Natural killer cell (primary cell): ENCODE measurements around the gene PCDH1. TPM values are rescaled to one million over a fixed set of nuclear protein-coding genes. Genes with fewer than 3 reads are reported as not detected.
A peak's percentile ranks its signal among the peaks of the same experiment; 100 is the strongest.

Experiments used
- ATAC-seq, 3 donors: fragments of 150-1000 bp in 2 of 3; fragments of 200-7000 bp in 1 of 3; cut with Tn5 transposase; 1 replicate in 1 of 3; 2 replicates in 2 of 3; pipeline ENCODE4 v1.10.0; 2021; ENCODE audit warnings: mild to moderate bottlenecking in 2 of 3, moderate library complexity in 2 of 3
- DNase-seq, 2 donors: peaks; one replicate each; pipeline versions ENCODE4 v3.0.0 to v3.0.0-alpha.2; 2013 to 2021; ENCODE audit warnings: mixed read lengths in 1 of 2
- H3K27ac ChIP-seq: one replicate; pipeline ENCODE4 v1.5.1; 2013; ENCODE audit warnings: mild to moderate bottlenecking, low read length
- H3K27me3 ChIP-seq: one replicate; pipeline ENCODE4 v1.6.1; 2013; ENCODE audit warnings: low read length; ENCODE audit not compliant: control insufficient read depth, insufficient read depth
- H3K36me3 ChIP-seq: one replicate; pipeline ENCODE4 v1.6.1; 2013; ENCODE audit warnings: low read length; ENCODE audit not compliant: control insufficient read depth, insufficient read depth
- H3K4me1 ChIP-seq: one replicate; pipeline ENCODE4 v1.6.1; 2013; ENCODE audit warnings: low read length; ENCODE audit not compliant: control insufficient read depth, insufficient read depth
- H3K4me3 ChIP-seq: one replicate; pipeline ENCODE4 v1.5.1; 2013; ENCODE audit warnings: low read length
- H3K9me3 ChIP-seq: one replicate; pipeline ENCODE4 v1.6.1; 2013; ENCODE audit warnings: low read length; ENCODE audit not compliant: control insufficient read depth, insufficient read depth
- H3K27ac Mint-ChIP-seq, 2 donors: one replicate each; pipeline ENCODE4 v1.8.0; 2022; ENCODE audit warnings: mild to moderate bottlenecking in 2 of 2, mixed read lengths in 2 of 2, moderate library complexity in 1 of 2
- H3K27me3 Mint-ChIP-seq, 2 donors: one replicate each; pipeline ENCODE4 v1.8.0; 2022; ENCODE audit warnings: low read depth in 2 of 2, mixed read lengths in 2 of 2
- H3K36me3 Mint-ChIP-seq: one replicate; pipeline ENCODE4 v1.8.0; 2022; ENCODE audit warnings: mixed read lengths
- H3K4me1 Mint-ChIP-seq, 2 donors: one replicate each; pipeline ENCODE4 v1.8.0; 2022; ENCODE audit warnings: mixed read lengths in 2 of 2
- H3K4me3 Mint-ChIP-seq: one replicate; pipeline ENCODE4 v1.8.0; 2022; ENCODE audit warnings: mild to moderate bottlenecking, moderate library complexity, mixed read lengths
- H3K9me3 Mint-ChIP-seq, 2 donors: one replicate each; pipeline ENCODE4 v1.8.0; 2022; ENCODE audit warnings: mixed read lengths in 2 of 2
- CTCF ChIP-seq: fragments of 200-600 bp; IDR thresholded peaks from one replicate; pipeline ENCODE4 v1.8.0; 2022; ENCODE audit warnings: antibody characterized with exemption
- WGBS: methylation state at CpG from one replicate; pipeline ENCODE4 v1.1.7; 2013; ENCODE audit warnings: missing lambda C conversion rate; ENCODE audit not compliant: insufficient coverage; 5-methylcytosine and 5-hydroxymethylcytosine counted together
- intact Hi-C: fragments of 100-400 bp; cut with micrococcal nuclease; formaldehyde crosslinking; loops from one replicate; pipeline ENCODE4 v1.14.2; 2022
- total RNA-seq, 4 donors: library from RNA; stranded (reverse); fragments of 120-200 nt in 1 of 4; gene quantifications; one replicate each; pipeline versions ENCODE4 v1.2.3 to v1.2.4, GENCODE V29; 2013 to 2022

Gene PCDH1
- total RNA-seq, 3 donors from 2014 or later (not counting 1 experiment from before 2014, with no cell fraction given): 19.2 to 39.2 (median 32.1) TPM

GRCh38 chr5:141815796-141816180 is 62.4 kb downstream of the PCDH1 start:
- H3K4me3 Mint-ChIP-seq: no peak overlapping the region
- Histone ChIP-seq H3K4me3 (no peak overlapping the region), H3K9me3 (no peaks in the 10 kb centered on the region), H3K4me1 (no peaks in the 10 kb centered on the region), H3K27ac (no peak overlapping the region), H3K27me3 (peaks cover 9% of the 10 kb centered on the region), H3K36me3 (no peaks in the 10 kb centered on the region)
- H3K27me3 Mint-ChIP-seq: peaks cover 22 to 23% of the 10 kb centered on the region in 2 donors
- DNase-seq: no peak
- H3K36me3 Mint-ChIP-seq: no peaks in the 10 kb centered on the region
- ATAC-seq: no peak
- H3K4me1 Mint-ChIP-seq: peaks cover 0 to 6% of the 10 kb centered on the region in 2 donors
- 90% methylated on average over 2 of the region's 3 CpGs for WGBS
- H3K9me3 Mint-ChIP-seq: no peaks in the 10 kb centered on the region
- H3K27ac Mint-ChIP-seq: no peak overlapping the region
- intact Hi-C loops: no loop called here
- no peak for TF ChIP-seq CTCF

GRCh38 chr5:141815051-141815795 is 63.0 kb downstream of the PCDH1 start:
- peaks cover 21 to 28% of the 10 kb centered on the region in 2 donors for H3K27me3 Mint-ChIP-seq
- Histone ChIP-seq H3K27me3 (peaks cover 9% of the 10 kb centered on the region), H3K9me3 (no peaks in the 10 kb centered on the region), H3K27ac (no peak overlapping the region), H3K36me3 (no peaks in the 10 kb centered on the region), H3K4me3 (no peak overlapping the region), H3K4me1 (no peaks in the 10 kb centered on the region)
- peaks cover 0 to 6% of the 10 kb centered on the region in 2 donors for H3K4me1 Mint-ChIP-seq
- DNase-seq: no peak
- H3K9me3 Mint-ChIP-seq: no peaks in the 10 kb centered on the region
- ATAC-seq: no peak
- H3K27ac Mint-ChIP-seq: no peak overlapping the region
- H3K4me3 Mint-ChIP-seq: no peak overlapping the region
- TF ChIP-seq CTCF: no peak
- no peaks in the 10 kb centered on the region for H3K36me3 Mint-ChIP-seq
- intact Hi-C loops: no loop called here

GRCh38 chr5:141814064-141814964 is 63.9 kb downstream of the PCDH1 start:
- H3K27ac ChIP-seq: no peak overlapping the region
- H3K27ac Mint-ChIP-seq: no peak overlapping the region
- H3K36me3 Mint-ChIP-seq: no peaks in the 10 kb centered on the region
- H3K4me3 Mint-ChIP-seq: no peak overlapping the region
- no peaks in the 10 kb centered on the region for H3K9me3 ChIP-seq
- H3K4me3 ChIP-seq: no peak overlapping the region
- ATAC-seq (peak in 2 of 3 donors; percentile 32 to 66), DNase-seq (peak in 1 of 2 donors; percentile 52)
- peaks cover 9% of the 10 kb centered on the region for H3K27me3 ChIP-seq
- no peaks in the 10 kb centered on the region for H3K36me3 ChIP-seq
- intact Hi-C loops: loop anchor here (5.0 kb wide), 1 partner anchor 63 kb away; the partner anchor contains the start of gene PCDH1
- 65% methylated on average over 8 of the region's 9 CpGs for WGBS
- peaks cover 0 to 6% of the 10 kb centered on the region in 2 donors for H3K4me1 Mint-ChIP-seq
- peak; percentile 46 for TF ChIP-seq CTCF
- H3K9me3 Mint-ChIP-seq: no peaks in the 10 kb centered on the region
- peaks cover 20 to 23% of the 10 kb centered on the region in 2 donors for H3K27me3 Mint-ChIP-seq
- no peaks in the 10 kb centered on the region for H3K4me1 ChIP-seq
